Small intestine (tissue), 7 donors: ENCODE data around the gene CLIC3. TPM values are rescaled to one million over a fixed set of nuclear protein-coding genes. Genes with fewer than 3 reads are reported as not detected.
A peak's percentile ranks its signal among the peaks of the same experiment; 100 is the strongest.

Experiments
- DNase-seq, 2 donors: peaks; one replicate each; pipeline versions ENCODE4 v3.0.0 to v3.0.0-alpha.2; 2013
- FAIRE-seq: peaks from 2 replicates; lab custom pipeline; 2012; peaks lifted over from hg19 to GRCh38; lab: Jason Lieb, UNC
- H3K27ac ChIP-seq, 3 donors: one replicate each; pipeline ENCODE4 v1.5.1; 2013; ENCODE audit warnings: low read length in 2 of 3, mild to moderate bottlenecking in 2 of 3, control low read depth in 1 of 3, inconsistent platforms in 1 of 3, low read depth in 1 of 3, moderate library complexity in 1 of 3
- H3K27me3 ChIP-seq, 3 donors: one replicate each; pipeline ENCODE4 v1.6.1; 2013; ENCODE audit warnings: low read length in 3 of 3, inconsistent platforms in 1 of 3; ENCODE audit not compliant: control insufficient read depth in 3 of 3, insufficient read depth in 3 of 3
- H3K36me3 ChIP-seq, 3 donors: one replicate each; pipeline ENCODE4 v1.6.1; 2013; ENCODE audit warnings: low read length in 3 of 3, inconsistent platforms in 1 of 3, low read depth in 1 of 3, mild to moderate bottlenecking in 1 of 3, moderate library complexity in 1 of 3; ENCODE audit not compliant: control insufficient read depth in 3 of 3, insufficient read depth in 2 of 3
- H3K4me1 ChIP-seq, 3 donors: one replicate each; pipeline ENCODE4 v1.6.1; 2013; ENCODE audit warnings: low read length in 2 of 3, inconsistent platforms in 1 of 3, low read depth in 1 of 3, mild to moderate bottlenecking in 1 of 3, moderate library complexity in 1 of 3; ENCODE audit not compliant: control insufficient read depth in 3 of 3, insufficient read depth in 2 of 3
- H3K4me3 ChIP-seq, 3 donors: one replicate each; pipeline ENCODE4 v1.5.1; 2013; ENCODE audit warnings: low read length in 3 of 3, control low read depth in 1 of 3, inconsistent platforms in 1 of 3, low read depth in 1 of 3, mild to moderate bottlenecking in 1 of 3, moderate library complexity in 1 of 3
- H3K9me3 ChIP-seq, 2 donors: one replicate each; pipeline ENCODE4 v1.6.1; 2013; ENCODE audit warnings: low read depth in 1 of 2, low read length in 1 of 2; ENCODE audit not compliant: control insufficient read depth in 2 of 2, insufficient read depth in 1 of 2
- WGBS, 3 donors: extraction: QIAGEN DNeasy Blood & Tissue Kit; methylation state at CpG; one replicate each; pipeline ENCODE4 v1.1.7; 2013; 5-methylcytosine and 5-hydroxymethylcytosine counted together
- polyA plus RNA-seq, 4 donors: library from polyadenylated mRNA; stranded (reverse) in 3 of 4; unstranded in 1 of 4; fragments of 200-250 nt in 3 of 4; fragments of 120-200 nt in 1 of 4; gene quantifications; one replicate each; pipeline versions ENCODE4 v1.2.1 to v1.2.3, GENCODE V29; 2013
- donor health status: healthy with polysubstance abuse.
- donor health status: control.
- donor health status: control.
- donor health status: Bipolar disorder and iron deficiency.
- donor health status: healthy.

CLIC3 gene
- polyA plus RNA-seq, 4 donors, result 0.81 to 6.2 (median 1.4) TPM; not detected in 1

DNA sequence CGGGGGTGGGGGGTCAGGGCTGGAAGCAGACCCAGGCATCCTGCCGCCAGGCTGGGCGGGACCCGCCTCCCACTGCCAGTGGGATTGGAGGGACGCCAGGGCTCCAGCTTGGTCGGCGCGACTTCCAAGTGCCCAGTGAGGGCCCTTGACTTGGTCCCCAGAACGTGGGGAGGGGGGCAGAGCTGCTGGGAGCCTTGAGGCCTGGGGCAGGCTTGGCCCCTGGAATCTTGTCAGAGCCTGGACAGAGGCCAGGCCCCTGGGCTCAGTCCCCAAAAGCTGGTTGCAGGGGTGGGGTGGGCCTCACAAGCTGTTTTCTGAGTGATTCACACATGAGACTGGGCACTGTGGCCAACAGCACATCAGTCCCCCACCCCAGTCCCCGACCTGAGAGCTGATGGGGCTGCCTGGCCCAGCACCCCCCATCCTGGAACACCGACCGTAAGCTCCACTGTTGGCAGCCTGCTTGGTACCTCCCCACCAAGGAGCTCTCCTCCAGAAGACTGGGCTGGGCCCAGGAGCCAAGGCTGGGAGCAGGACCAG lies 526 bp downstream of the CLIC3 start:
- Histone ChIP-seq H3K9me3 (peaks cover 0 to 5% of the 10 kb centered on the region in 2 donors), H3K4me3 (peak overlapping the region in 1 of 3 donors; percentile 30), H3K36me3 (peaks cover 0 to 13% (median 0%) of the 10 kb centered on the region in 3 donors), H3K27ac (peak overlapping the region in 2 of 3 donors; percentile 63 to 69), H3K4me1 (peaks cover 2 to 48% (median 11%) of the 10 kb centered on the region in 3 donors), H3K27me3 (peaks cover 0 to 42% (median 0%) of the 10 kb centered on the region in 3 donors)
- FAIRE-seq, result no peak
- 10 to 21% (median 16%) methylated on average over 12 of the region's 12 CpGs for WGBS, 3 donors
- DNase-seq, result peak in 1 of 2 donors; percentile 41

DNA sequence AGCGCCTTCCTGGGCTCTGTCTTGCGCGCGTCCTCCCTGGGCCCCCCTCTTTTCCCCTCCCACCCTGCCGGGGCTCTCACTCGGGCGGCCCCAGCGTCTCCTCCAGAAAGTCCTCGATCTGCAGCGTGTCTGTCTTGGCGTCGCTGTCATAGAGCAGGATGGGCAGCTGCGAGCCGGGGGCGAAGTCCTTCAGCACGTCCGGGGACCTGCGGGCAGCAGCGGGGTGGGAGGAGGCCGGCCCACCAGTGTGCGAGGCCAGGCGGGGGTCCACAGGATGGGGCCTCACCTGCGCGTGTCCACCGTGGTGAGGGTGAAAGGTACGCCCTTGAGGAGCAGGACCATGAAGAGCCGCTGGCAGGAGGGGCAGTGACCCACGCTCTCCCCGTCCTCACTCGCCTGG lies 1.0 kb downstream of the CLIC3 start:
- Histone ChIP-seq H3K27me3 (peaks cover 0 to 42% (median 0%) of the 10 kb centered on the region in 3 donors), H3K9me3 (peaks cover 0 to 10% of the 10 kb centered on the region in 2 donors), H3K4me3 (no peak overlapping the region), H3K4me1 (peaks cover 2 to 48% (median 11%) of the 10 kb centered on the region in 3 donors), H3K27ac (no peak overlapping the region), H3K36me3 (peaks cover 0 to 13% (median 0%) of the 10 kb centered on the region in 3 donors)
- 12 to 28% (median 23%) methylated on average over 27 to 30 of the region's 30 CpGs for WGBS, 3 donors
- DNase-seq (peak; percentile 12 to 40), FAIRE-seq (no peak)

DNA sequence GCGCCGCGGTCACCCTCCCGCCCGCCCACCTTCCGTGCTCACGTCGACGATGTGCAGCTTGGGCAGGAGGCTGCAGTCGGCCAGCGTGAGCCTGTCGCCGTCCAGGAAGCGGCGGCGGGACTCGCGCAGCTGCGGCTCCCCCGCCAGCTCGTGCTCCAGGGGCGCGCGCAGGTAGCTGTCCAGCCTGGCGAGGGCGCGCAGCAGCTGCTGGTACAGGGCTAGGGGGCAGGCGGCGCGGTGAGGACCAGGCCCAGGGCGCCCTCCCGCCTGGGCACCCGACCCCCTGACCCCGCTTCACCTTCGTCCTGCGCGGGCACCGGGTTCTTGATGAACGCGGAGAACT lies 1.5 kb downstream of the CLIC3 start:
- H3K4me3 ChIP-seq, result no peak overlapping the region
- no peak for FAIRE-seq
- 27 to 35% (median 33%) methylated on average over 29 to 40 of the region's 40 CpGs for WGBS, 3 donors

DNA sequence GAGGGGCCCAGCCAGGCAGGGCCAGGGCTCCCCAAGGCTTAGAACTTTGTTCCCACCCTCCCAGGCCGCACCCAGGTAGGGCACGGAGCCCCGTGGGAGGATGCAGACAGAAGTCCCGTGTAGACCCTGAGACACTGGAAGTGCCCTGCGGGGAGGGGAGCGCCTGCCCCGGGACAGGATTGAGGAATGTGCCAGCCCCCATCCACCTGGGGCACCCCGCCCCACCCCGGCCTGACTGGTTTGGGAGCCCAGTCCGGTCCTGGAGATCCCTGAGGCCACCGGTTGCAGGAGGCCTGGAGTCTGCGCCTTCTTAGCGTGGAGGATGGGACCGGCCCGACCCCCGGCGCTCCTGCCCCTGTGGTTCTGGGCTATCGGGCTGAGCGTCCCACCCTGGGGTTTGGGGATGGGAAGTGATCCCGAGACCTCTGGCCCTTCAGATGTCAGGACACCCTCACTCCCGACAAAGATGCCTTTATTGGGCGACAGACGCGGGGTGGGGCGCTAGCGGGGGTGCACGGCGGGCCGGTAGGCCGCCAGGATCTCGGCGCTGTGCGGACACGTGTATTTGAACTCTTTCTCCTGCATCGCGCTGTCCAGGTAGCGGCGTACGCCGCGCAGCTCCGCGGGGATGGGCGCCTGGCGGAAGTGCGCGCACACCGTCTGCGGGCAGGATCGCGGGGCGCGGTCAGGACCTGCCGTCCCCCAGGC lies 2.0 kb downstream of the CLIC3 start:
- WGBS, 3 donors, result 51 to 65% (median 64%) methylated on average over 47 to 54 of the region's 54 CpGs

More for the DNA sequence above, 1.5 kb downstream of the CLIC3 start:
- peaks cover 0 to 42% (median 0%) of the 10 kb centered on the region in 3 donors for H3K27me3 ChIP-seq
- H3K27ac ChIP-seq, result no peak overlapping the region
- H3K36me3 ChIP-seq, result peaks cover 0 to 13% (median 0%) of the 10 kb centered on the region in 3 donors
- H3K4me1 ChIP-seq, result peaks cover 2 to 48% (median 11%) of the 10 kb centered on the region in 3 donors
- H3K9me3 ChIP-seq, result peaks cover 0 to 12% of the 10 kb centered on the region in 2 donors
- DNase-seq, result peak; percentile 16 to 53

DNA sequence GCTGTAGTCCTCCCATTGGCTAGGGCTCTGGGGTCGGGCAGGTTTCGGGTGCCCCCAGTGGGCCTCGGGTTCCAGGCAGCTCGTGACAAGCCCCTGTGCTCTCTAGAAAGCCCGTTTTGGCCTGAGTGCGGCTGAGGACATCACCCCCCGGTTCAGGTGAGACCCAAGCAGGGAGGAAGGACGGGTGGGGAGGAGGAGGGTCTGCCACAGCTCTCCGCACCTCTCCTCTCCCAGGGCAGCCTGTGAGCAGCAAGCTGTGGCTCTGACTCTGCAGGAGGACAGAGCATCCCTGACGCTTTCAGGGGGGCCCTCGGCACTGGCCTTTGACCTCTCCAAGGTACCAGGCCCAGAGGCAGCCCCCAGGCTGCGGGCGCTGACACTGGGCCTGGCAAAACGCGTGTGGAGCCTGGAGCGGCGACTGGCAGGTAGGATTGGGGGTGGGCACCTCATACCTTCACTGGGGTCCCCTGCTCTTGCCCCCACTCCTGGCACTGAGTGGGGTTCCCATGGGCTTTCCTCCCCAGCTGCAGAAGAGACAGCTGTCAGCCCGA lies 3.5 kb downstream of the CLIC3 start:
- no peak for DNase-seq
- no peak for FAIRE-seq
- peaks cover 0 to 13% (median 0%) of the 10 kb centered on the region in 3 donors for H3K36me3 ChIP-seq
- 27 to 40% (median 31%) methylated on average over 18 of the region's 18 CpGs for WGBS, 3 donors
- peaks cover 2 to 48% (median 11%) of the 10 kb centered on the region in 3 donors for H3K4me1 ChIP-seq
- peak overlapping the region in 2 of 3 donors; percentile 78 to 80 for H3K27ac ChIP-seq
- H3K27me3 ChIP-seq, result peaks cover 0 to 40% (median 0%) of the 10 kb centered on the region in 3 donors
- peaks cover 0 to 12% of the 10 kb centered on the region in 2 donors for H3K9me3 ChIP-seq
- H3K4me3 ChIP-seq, result peak overlapping the region; percentile 65 to 76 (median 71)

More for the DNA sequence above, 2.0 kb downstream of the CLIC3 start:
- no peak overlapping the region for H3K27ac ChIP-seq
- DNase-seq (no peak), FAIRE-seq (no peak)
- H3K4me3 ChIP-seq, result no peak overlapping the region
- H3K36me3 ChIP-seq, result peaks cover 0 to 13% (median 0%) of the 10 kb centered on the region in 3 donors
- H3K27me3 ChIP-seq, result peaks cover 0 to 42% (median 0%) of the 10 kb centered on the region in 3 donors
- H3K9me3 ChIP-seq, result peaks cover 0 to 12% of the 10 kb centered on the region in 2 donors
- H3K4me1 ChIP-seq, result peaks cover 2 to 48% (median 11%) of the 10 kb centered on the region in 3 donors

DNA sequence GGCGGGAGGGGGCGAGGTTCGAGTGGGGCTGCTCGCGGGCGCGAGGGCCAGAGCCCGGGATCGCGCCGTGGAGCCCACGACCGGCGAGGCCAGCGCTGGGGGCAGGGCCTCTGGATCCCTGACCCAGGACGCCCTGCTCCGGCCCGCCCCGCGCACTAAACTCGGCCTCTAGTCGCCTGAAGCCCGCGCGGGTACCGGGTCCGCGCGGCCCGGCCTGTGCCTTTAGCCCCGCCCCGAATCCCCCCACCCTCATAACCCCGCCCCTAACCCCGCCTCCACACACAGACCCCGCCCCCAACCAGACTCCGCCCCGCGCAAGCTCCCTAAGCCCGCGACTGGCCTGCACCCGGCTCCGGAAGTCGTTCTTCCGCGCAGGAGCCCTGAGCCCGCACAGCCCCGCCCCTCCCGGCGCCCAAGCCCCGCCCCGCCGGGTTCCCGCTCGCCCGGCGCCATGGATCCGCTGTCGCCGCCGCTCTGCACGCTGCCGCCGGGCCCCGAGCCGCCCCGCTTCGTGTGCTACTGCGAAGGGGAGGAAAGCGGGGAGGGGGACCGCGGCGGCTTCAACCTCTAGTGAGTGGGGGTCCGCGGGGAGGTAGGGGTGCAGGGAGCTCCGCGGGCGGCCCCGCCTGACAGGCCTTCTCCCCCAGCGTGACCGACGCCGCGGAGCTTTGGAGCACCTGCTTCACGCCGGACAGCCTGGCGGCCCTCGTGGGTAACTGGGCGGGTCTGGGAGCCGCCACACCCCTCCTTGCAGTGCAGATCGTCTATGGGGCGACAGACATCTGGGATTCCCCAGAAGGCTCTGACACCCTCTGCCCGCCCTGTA lies 4.2 kb downstream of the CLIC3 start, which contains the start of gene PAXX:
Gene PAXX, plus strand, starts transcription at position 430 of the 826 bp plus-strand sequence. Its CDS starts 22 bp downstream, at position 452.
- no peak for FAIRE-seq
- Histone ChIP-seq H3K9me3 (peaks cover 0 to 12% of the 10 kb centered on the region in 2 donors), H3K27ac (peak within 1 kb of the TSS; percentile 53 to 92 (median 91)), H3K36me3 (peaks cover 0 to 13% (median 0%) of the 10 kb centered on the region in 3 donors), H3K4me3 (peak within 1 kb of the TSS; percentile 65 to 76 (median 71)), H3K4me1 (peaks cover 2 to 45% (median 11%) of the 10 kb centered on the region in 3 donors), H3K27me3 (peaks cover 0 to 37% (median 0%) of the 10 kb centered on the region in 3 donors)
- WGBS, 3 donors, result 0 to 1% (median 0%) methylated on average over 57 to 92 of the region's 92 CpGs
- DNase-seq, result peak; percentile 90 to 94

DNA sequence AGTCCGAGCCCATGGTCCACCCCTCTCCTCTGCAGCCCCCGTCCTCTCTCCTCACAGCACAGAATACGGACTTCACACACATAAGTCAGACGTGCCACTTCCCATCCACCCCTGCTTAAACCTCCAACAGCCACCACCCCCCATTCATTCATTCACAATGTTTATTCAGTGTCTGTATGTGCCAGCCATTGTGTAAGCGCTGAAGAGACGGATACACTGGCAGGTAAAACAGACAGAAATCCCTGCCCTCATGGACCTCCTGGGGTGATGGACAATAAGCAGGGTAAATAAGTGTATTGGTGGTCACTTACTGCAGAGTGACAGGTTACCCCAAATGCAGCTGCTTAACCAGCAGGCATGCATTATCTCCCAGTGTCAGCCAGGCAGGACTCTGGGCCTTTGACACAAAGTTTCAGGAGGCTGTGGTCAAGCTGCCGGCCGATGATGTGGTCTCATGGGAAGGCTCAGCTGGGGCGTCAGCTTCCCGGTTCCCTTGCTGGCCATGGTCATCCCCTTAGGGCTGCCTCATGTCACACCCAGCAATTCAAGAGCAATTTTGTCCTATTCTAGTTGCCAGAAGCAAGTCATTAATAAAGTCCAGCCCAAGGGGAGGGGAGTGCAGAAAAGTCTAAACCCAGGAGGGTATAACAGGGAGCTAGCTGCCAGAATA lies 6.0 kb downstream of the CLIC3 start:
- no peak for DNase-seq
- H3K4me3 ChIP-seq, result no peak overlapping the region
- peaks cover 0 to 13% (median 0%) of the 10 kb centered on the region in 3 donors for H3K36me3 ChIP-seq
- H3K27ac ChIP-seq, result no peak overlapping the region
- H3K27me3 ChIP-seq, result peaks cover 0 to 36% (median 3%) of the 10 kb centered on the region in 3 donors
- 82 to 83% (median 83%) methylated on average over 10 of the region's 10 CpGs for WGBS, 3 donors
- H3K4me1 ChIP-seq, result peaks cover 2 to 27% (median 3%) of the 10 kb centered on the region in 3 donors
- peaks cover 0 to 12% of the 10 kb centered on the region in 2 donors for H3K9me3 ChIP-seq
- FAIRE-seq, result no peak
